Endothelial cell (in vitro differentiated cells): Measurements from ENCODE around the gene COBL. TPM values are rescaled to one million over a fixed set of nuclear protein-coding genes. Genes with fewer than 3 reads are reported as not detected.

Experiments
- DNase-seq: peaks from one replicate; pipeline ENCODE4 v3.0.0; 2021; ENCODE audit warnings: low spot score
- H3K27ac Mint-ChIP-seq: one replicate; pipeline ENCODE4 v1.8.0; 2021; ENCODE audit warnings: mixed read lengths, inconsistent platforms; ENCODE audit not compliant: unreplicated experiment
- H3K27me3 Mint-ChIP-seq: one replicate; pipeline ENCODE4 v1.8.0; 2021; ENCODE audit warnings: mild to moderate bottlenecking, moderate library complexity, mixed read lengths, inconsistent platforms; ENCODE audit not compliant: unreplicated experiment
- H3K36me3 Mint-ChIP-seq: one replicate; pipeline ENCODE4 v1.8.0; 2021; ENCODE audit warnings: mild to moderate bottlenecking, low read depth, mixed read lengths, inconsistent platforms; ENCODE audit not compliant: unreplicated experiment
- H3K4me1 Mint-ChIP-seq: one replicate; pipeline ENCODE4 v1.8.0; 2021; ENCODE audit warnings: mild to moderate bottlenecking, mixed read lengths, inconsistent platforms; ENCODE audit not compliant: unreplicated experiment
- H3K4me3 Mint-ChIP-seq: one replicate; pipeline ENCODE4 v1.8.0; 2021; ENCODE audit warnings: mild to moderate bottlenecking, mixed read lengths, inconsistent platforms; ENCODE audit not compliant: unreplicated experiment
- H3K9me3 Mint-ChIP-seq: one replicate; pipeline ENCODE4 v1.8.0; 2021; ENCODE audit warnings: mixed read lengths, inconsistent platforms; ENCODE audit not compliant: unreplicated experiment
- total RNA-seq: library from RNA; stranded (reverse); fragmentation: NEBNext Ultra II Directional; extraction: Animal tissue kit (Norgen Biotek cat#: 25700); gene quantifications from one replicate; pipeline ENCODE4 v1.2.1, GENCODE V29; 2021; ENCODE audit not compliant: unreplicated experiment
- TF ChIP-seq, protein P1 (sequence below): fragments of 200-600 bp; sonication (generic); IDR thresholded peaks from one replicate; pipeline ENCODE4 v1.5.0; 2021; ENCODE audit warnings: antibody characterized with exemption; ENCODE audit not compliant: unreplicated experiment

COBL gene
- total RNA-seq, 1 donor from 2014 or later, result 1.8 TPM

DNA sequence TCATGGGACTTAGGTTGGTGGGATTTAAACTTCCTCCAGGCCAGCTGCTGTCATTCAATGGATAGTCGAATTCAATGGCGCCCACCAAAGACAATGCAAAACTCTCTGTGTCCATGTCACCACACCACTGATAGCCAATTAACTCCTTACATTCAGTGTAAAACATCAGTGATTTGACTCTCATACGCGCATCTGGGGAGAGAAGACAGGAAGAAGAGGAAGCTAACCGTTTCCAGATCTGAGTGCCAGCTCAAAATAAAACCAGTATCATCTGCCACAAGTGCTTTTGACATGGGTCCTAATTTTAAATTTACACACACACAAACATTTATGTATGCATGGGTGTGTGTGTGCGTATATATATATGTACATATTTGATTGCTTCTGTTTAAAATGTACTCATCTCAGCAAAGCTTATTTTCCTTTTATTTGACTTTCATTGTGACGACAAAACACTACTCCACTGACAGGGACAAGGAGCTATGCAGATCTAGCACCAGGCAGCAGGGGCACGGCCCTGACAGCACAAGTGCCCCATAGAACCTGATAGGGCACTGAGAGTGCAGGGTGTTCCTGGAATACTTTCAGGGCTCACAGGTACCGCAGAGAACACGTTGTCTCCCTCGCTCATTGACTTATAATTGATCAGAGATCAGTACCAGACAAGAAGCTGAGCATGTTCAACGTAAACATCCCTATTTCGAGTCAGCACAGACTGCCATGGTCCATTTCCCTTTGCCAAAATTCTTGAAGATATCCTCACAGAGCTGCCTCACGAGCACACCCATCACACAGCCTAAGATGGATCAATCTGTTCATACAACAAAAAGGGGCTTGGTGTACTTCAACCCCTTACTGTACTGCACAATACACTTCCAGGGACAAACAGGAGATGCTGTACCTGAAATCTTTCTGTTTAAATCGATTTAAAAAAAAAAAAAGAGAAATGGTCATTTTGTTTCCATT is 176.1 kb downstream of the COBL start:
- H3K27ac Mint-ChIP-seq, result peak overlapping the region; percentile 37
- DNase-seq, result no peak
- H3K4me3 Mint-ChIP-seq, result no peak overlapping the region
- no peaks in the 10 kb centered on the region for H3K9me3 Mint-ChIP-seq
- peaks cover 40% of the 10 kb centered on the region for H3K4me1 Mint-ChIP-seq
- TF ChIP-seq, protein P1, sequence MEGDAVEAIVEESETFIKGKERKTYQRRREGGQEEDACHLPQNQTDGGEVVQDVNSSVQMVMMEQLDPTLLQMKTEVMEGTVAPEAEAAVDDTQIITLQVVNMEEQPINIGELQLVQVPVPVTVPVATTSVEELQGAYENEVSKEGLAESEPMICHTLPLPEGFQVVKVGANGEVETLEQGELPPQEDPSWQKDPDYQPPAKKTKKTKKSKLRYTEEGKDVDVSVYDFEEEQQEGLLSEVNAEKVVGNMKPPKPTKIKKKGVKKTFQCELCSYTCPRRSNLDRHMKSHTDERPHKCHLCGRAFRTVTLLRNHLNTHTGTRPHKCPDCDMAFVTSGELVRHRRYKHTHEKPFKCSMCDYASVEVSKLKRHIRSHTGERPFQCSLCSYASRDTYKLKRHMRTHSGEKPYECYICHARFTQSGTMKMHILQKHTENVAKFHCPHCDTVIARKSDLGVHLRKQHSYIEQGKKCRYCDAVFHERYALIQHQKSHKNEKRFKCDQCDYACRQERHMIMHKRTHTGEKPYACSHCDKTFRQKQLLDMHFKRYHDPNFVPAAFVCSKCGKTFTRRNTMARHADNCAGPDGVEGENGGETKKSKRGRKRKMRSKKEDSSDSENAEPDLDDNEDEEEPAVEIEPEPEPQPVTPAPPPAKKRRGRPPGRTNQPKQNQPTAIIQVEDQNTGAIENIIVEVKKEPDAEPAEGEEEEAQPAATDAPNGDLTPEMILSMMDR, result no peak
- no peaks in the 10 kb centered on the region for H3K36me3 Mint-ChIP-seq
- peaks cover 5% of the 10 kb centered on the region for H3K27me3 Mint-ChIP-seq

DNA sequence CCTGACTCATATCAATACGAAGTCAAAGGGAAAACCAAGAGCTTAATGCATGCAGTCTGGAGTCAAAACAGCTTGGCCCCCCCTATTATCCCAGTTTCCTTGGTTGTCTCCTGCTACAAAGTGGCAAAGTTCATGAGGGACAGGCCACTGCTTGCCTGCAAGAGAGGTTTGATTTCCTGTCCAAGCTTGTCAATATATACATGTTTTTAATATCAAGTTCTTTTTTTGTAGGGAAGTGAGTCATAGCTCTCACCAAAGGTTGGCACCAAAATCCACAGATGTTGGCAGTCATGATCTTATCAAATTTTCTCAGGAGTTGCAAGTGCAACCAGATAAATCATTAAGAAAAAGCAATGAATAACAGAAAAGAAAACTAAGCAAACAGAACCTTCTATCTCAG is 176.8 kb downstream of the COBL start:
- no peak for DNase-seq
- Mint-ChIP-seq H3K27ac (no peak overlapping the region), H3K27me3 (peaks cover 6% of the 10 kb centered on the region), H3K4me3 (no peak overlapping the region), H3K9me3 (no peaks in the 10 kb centered on the region), H3K36me3 (no peaks in the 10 kb centered on the region), H3K4me1 (peaks cover 44% of the 10 kb centered on the region)
- TF ChIP-seq, protein P1, result no peak

DNA sequence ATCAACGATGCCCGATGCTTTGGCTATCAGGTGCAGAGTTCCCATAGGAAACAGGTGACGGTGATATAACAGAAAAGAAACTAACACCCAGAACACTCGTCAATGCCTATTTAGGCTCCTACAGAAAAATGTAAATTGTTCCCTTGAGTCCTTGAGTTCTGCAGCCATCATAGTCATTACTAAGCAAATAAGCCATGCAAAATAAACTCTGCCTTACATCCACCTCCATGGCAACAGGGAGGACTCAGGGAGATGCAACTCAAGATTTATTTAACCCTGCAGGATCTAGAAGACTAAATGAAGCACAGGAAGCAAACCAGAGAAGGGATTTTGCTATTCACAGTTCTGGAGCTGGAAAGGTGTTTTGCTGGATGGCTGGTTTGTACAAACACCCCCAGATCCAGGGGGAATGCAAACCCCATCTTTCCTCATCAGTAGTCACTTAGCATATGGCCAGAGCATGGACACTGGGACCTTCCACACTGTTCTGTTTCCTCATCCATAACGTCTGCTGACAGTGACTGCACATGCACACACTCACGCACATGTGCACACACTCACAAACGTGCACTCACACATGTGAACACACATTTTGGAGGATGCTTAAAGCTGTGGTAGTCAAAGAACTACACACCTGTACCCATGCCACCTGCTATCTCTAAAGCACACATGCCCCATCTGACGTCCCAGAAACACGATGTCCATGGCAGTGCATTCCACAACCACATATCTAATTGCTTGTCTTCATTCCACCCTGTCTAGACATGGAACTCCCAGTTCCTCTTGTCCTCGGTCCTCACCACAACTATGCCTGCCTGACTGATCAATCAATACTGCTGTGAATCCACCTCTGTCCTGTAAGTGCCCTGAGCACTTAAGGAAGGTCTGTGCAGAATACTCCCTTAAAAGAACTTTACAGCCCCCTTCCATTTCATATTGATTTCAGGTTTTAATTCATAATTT is 178.2 kb downstream of the COBL start:
- peaks cover 6% of the 10 kb centered on the region for H3K27me3 Mint-ChIP-seq
- H3K27ac Mint-ChIP-seq, result no peak overlapping the region
- TF ChIP-seq, protein P1, result no peak
- H3K4me3 Mint-ChIP-seq, result no peak overlapping the region
- no peak for DNase-seq
- H3K4me1 Mint-ChIP-seq, result peaks cover 53% of the 10 kb centered on the region
- H3K9me3 Mint-ChIP-seq, result no peaks in the 10 kb centered on the region
- no peaks in the 10 kb centered on the region for H3K36me3 Mint-ChIP-seq

DNA sequence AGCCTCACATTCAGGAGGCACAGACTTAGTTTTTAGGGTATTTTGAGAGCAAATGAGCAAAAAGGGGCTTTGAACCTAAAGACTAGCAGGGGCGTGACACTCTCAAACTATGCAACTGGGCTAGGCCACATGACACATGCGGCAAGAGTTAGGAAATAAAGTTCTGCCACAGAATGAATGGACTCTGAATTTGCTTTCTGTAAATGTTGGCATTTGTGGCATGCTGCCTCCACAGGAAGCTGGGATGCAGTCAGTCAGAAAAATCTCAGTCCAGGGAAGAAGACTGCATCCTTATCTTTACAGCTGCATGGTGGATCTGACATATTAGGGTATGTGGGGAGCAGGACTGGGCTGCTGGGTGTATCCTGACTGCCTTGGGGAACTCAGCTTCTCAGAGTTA is 181.0 kb downstream of the COBL start:
- H3K27me3 Mint-ChIP-seq, result peaks cover 3% of the 10 kb centered on the region
- no peak overlapping the region for H3K27ac Mint-ChIP-seq
- TF ChIP-seq, protein P1, result no peak
- no peaks in the 10 kb centered on the region for H3K9me3 Mint-ChIP-seq
- H3K36me3 Mint-ChIP-seq, result no peaks in the 10 kb centered on the region
- no peak overlapping the region for H3K4me3 Mint-ChIP-seq
- H3K4me1 Mint-ChIP-seq, result peaks cover 34% of the 10 kb centered on the region
- DNase-seq, result no peak
